K562 (cell line): Measurements from ENCODE around the gene IARS2. TPM values are rescaled to one million over a fixed set of nuclear protein-coding genes. Genes with fewer than 3 reads are reported as not detected.

Experiments used
- BDP1 ChIP-seq: IDR thresholded peaks from 3 replicates; pipeline ENCODE4 v1.6.1; 2011; ENCODE audit not compliant: insufficient read length, insufficient read depth
- DPF2 ChIP-seq: fragments of 450-650 bp; IDR thresholded peaks from 2 replicates; pipeline ENCODE4 v1.6.1; 2016
- E2F3 ChIP-seq: fragments of 250-450 bp; sonication (Bioruptor Pico); IDR thresholded peaks from 2 replicates; pipeline ENCODE4 v1.4.0; 2020; ENCODE audit warnings: mild to moderate bottlenecking
- FOXJ3 ChIP-seq: sonication (generic); formaldehyde crosslinking; IDR thresholded peaks from 2 replicates; pipeline ENCODE4 v1.4.0; 2020; ENCODE audit warnings: mild to moderate bottlenecking, missing genetic modification reagents
- HMGN3 ChIP-seq: IDR thresholded peaks from 2 replicates; pipeline ENCODE4 v1.6.1; 2011; ENCODE audit warnings: borderline replicate concordance, low read depth, mild to moderate bottlenecking, mixed read lengths, low read length; ENCODE audit not compliant: insufficient read length; ENCODE audit errors: extremely low read depth
- HNRNPL ChIP-seq: fragments of 200-400 bp; formaldehyde crosslinking; IDR thresholded peaks from 2 replicates; pipeline ENCODE4 v1.6.1; 2017; ENCODE audit warnings: low read depth, mild to moderate bottlenecking, low read length
- KLF1 ChIP-seq: fragments of 450-650 bp; IDR thresholded peaks from 2 replicates; pipeline ENCODE4 v1.6.1; 2016; ENCODE audit warnings: missing genetic modification characterization, missing compliant biosample characterization
- MBD2 ChIP-seq: sonication (generic); IDR thresholded peaks from 2 replicates; pipeline ENCODE4 v1.6.1; 2016; ENCODE audit warnings: low read depth, borderline replicate concordance
- MTA2 ChIP-seq: fragments of 450-650 bp; IDR thresholded peaks from 2 replicates; pipeline ENCODE4 v1.6.1; 2016; ENCODE audit warnings: low read depth
- NR4A1 ChIP-seq, 2 experiments: fragments of 250-450 bp in 1 of 2; fragments of 450-650 bp in 1 of 2; sonication (Bioruptor Pico) in 1 of 2; IDR thresholded peaks; 2 replicates each; pipeline versions ENCODE4 v1.4.0 to v1.6.1; 2016 to 2020; ENCODE audit warnings: mild to moderate bottlenecking in 2 of 2, missing compliant biosample characterization in 1 of 2, missing genetic modification characterization in 1 of 2, moderate library complexity in 1 of 2
- PHB2 ChIP-seq: fragments of 450-650 bp; IDR thresholded peaks from 2 replicates; pipeline ENCODE4 v1.6.1; 2017; ENCODE audit warnings: low read depth
- POLR2AphosphoS2 ChIP-seq: IDR thresholded peaks from 2 replicates; pipeline ENCODE4 v1.6.1; 2012; ENCODE audit warnings: low read length, improper control_type of control experiment
- POU5F1 ChIP-seq: fragments of 150-350 bp; IDR thresholded peaks from 2 replicates; pipeline ENCODE4 v1.6.1; 2014; ENCODE audit warnings: borderline replicate concordance, low read length, low read depth, mild to moderate bottlenecking; ENCODE audit not compliant: partially characterized antibody
- SIN3A ChIP-seq, 2 experiments: fragments of 150-350 bp in 1 of 2; IDR thresholded peaks; 2 replicates each; pipeline ENCODE4 v1.6.1; 2011 to 2016; ENCODE audit warnings: borderline replicate concordance in 2 of 2, low read depth in 2 of 2, low read length in 2 of 2, mild to moderate bottlenecking in 2 of 2, moderate library complexity in 2 of 2; ENCODE audit not compliant: control insufficient read depth in 1 of 2
- STAG1 ChIP-seq: sonication (generic); formaldehyde crosslinking; IDR thresholded peaks from 2 replicates; pipeline ENCODE4 v1.5.0; 2020; ENCODE audit warnings: missing genetic modification reagents, borderline replicate concordance
- TAF1 ChIP-seq: IDR thresholded peaks from 2 replicates; pipeline ENCODE4 v1.6.1; 2011; ENCODE audit warnings: mild to moderate bottlenecking, low read length, moderate library complexity; ENCODE audit not compliant: insufficient read depth, control insufficient read depth, severe bottlenecking; ENCODE audit errors: extremely low read depth
- TEAD1 ChIP-seq, 2 experiments: fragments of 450-650 bp in 1 of 2; sonication (generic) in 1 of 2; formaldehyde crosslinking; IDR thresholded peaks; 2 replicates each; pipeline versions ENCODE4 v1.4.0 to v1.8.0; 2020 to 2022; ENCODE audit warnings: mild to moderate bottlenecking in 2 of 2, missing genetic modification reagents in 1 of 2
- TEAD2 ChIP-seq: fragments of 450-650 bp; IDR thresholded peaks from 2 replicates; pipeline ENCODE4 v1.6.1; 2016; ENCODE audit warnings: missing genetic modification characterization, control low read depth, missing compliant biosample characterization
- ZC3H8 ChIP-seq: fragments of 450-650 bp; IDR thresholded peaks from 2 replicates; pipeline ENCODE4 v1.6.1; 2017
- ZFX ChIP-seq: sonication (generic); formaldehyde crosslinking; IDR thresholded peaks from 2 replicates; pipeline ENCODE4 v1.8.0; 2022; ENCODE audit warnings: mild to moderate bottlenecking, missing genetic modification reagents, moderate library complexity
- ZNF134 ChIP-seq: fragments of 250-450 bp; sonication (Bioruptor Pico); conservative IDR thresholded peaks from 2 replicates; pipeline ENCODE4 v1.4.0; 2020
- ZNF445 ChIP-seq: fragments of 250-450 bp; sonication (Bioruptor Pico); IDR thresholded peaks from 2 replicates; pipeline ENCODE4 v1.4.0; 2020; ENCODE audit warnings: low read depth, mild to moderate bottlenecking, moderate library complexity
- polyA plus RNA-seq, 8 experiments: library from polyadenylated mRNA; depleted of rRNA in 4 of 8; stranded (reverse) in 5 of 8; unstranded in 3 of 8; fragments of >200 nt; fragmentation: Nextera tagmentation in 2 of 8; fragmentation: Illumina TruSeq in 1 of 8; extraction: Ambion mirVana in 2 of 8; extraction: Trizol in 1 of 8; gene quantifications; 2 replicates each; pipeline versions ENCODE4 v1.2.1 to v1.2.3, GENCODE V29; 2011 to 2014; ENCODE audit warnings: inconsistent platforms in 1 of 8, missing spikeins in 1 of 8
- total RNA-seq, 7 experiments: library from RNA; depleted of rRNA in 6 of 7; stranded (reverse); fragments of >200 nt in 6 of 7; fragmentation: Illumina TruSeq in 2 of 7; extraction: Trizol in 2 of 7; gene quantifications; 2 replicates each; pipeline versions ENCODE4 v1.2.1 to v1.2.3, GENCODE V29; 2011 to 2021; ENCODE audit warnings: low replicate concordance in 1 of 7
- TF ChIP-seq, protein P1 (sequence below): fragments of 450-650 bp; IDR thresholded peaks from one replicate; pipeline ENCODE4 v1.6.1; 2018; ENCODE audit warnings: mild to moderate bottlenecking, moderate library complexity; ENCODE audit not compliant: partially characterized antibody
- TF ChIP-seq, protein P2 (sequence below): sonication (generic); formaldehyde crosslinking; IDR thresholded peaks from 2 replicates; pipeline ENCODE4 v1.8.0; 2023; ENCODE audit warnings: mild to moderate bottlenecking, missing genetic modification reagents
- TF ChIP-seq, protein P3 (sequence below): fragments of 450-650 bp; conservative IDR thresholded peaks from 2 replicates; pipeline ENCODE4 v1.6.1; 2016; ENCODE audit warnings: missing genetic modification characterization, low read depth, mild to moderate bottlenecking, missing compliant biosample characterization, moderate library complexity

The IARS2 gene
- total and polyA plus RNA-seq, 9 of the 15 experiments (the other 6 are each of a cell fraction or from before 2014, with no cell fraction given): 39.6 to 127 (median 93.8) TPM

DNA sequence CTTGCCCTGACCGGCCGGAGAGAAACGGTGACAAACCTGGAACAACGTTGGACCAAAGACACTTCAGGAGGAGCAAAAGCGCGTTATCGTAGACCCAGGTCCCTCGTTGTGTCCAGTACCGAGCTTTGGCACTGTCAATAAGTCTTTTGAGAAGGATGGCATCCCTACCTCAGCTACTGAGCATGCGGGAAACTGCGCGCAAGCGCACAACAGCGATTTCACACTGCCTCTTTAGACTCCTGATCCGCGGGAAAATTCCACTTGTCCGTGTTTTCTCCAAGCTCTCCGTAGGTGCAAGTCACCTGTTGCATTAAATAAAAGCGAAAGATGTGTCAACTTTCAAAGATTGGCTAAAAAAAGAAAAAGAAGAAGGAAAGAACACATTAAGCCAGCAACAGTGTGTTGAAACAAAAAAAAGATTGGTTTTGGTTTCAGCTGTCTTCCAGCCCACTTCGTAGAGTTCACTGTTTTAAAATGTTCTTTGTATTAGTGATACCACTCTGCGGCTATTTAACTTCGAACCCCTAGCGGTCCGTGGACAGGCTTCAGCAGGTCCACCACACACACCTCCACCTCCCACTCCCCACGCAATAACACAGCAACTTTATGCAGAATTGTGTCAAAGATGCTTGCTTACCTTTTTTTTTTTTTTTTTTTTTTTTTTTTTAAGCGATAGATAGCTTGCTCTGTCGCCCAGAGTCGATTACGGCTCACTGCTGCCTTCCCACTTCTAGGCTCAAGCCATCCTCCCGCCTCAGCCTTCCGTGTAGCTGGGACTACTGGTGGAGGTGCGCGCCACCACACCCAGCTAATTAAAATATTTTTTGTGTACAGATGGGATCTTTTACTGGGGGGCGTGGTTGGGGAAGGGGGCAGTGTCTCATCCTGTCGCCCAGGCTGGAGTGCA, 4.0 kb upstream of the IARS2 start, which contains the start of gene BPNT1 (continued):
- TF ChIP-seq KLF1 (no peak), ZNF445 (CRISPR knock-in tag) (no peak), HMGN3 (no peak), PHB2 (no peak), TAF1 (peak; percentile 71), HNRNPL (0 out of 2 replicates have a peak, but pooled peaks have one; percentile 54), FOXJ3 (CRISPR knock-in tag) (no peak), STAG1 (CRISPR knock-in tag) (no peak), BDP1 (no peak), DPF2 (peak; percentile 32; the same call in 1 of the 2 replicates), ZNF134 (CRISPR knock-in tag) (no peak), POLR2AphosphoS2 (no peak), NR4A1 (CRISPR knock-in tag; IDR thresholded peaks at IDR 0.05) (no peak), NR4A1 (tag; IDR thresholded peaks at IDR 0.05) (no peak), ZFX (0 out of 2 replicates have a peak, but pooled peaks have one; percentile 30), TEAD2 (no peak), TEAD1 (CRISPR knock-in tag; IDR thresholded peaks at IDR 0.05) (peak; percentile 50 to 58; a peak in 2 of 4 replicates), E2F3 (CRISPR knock-in tag) (no peak), SIN3A (IDR thresholded peaks at IDR 0.05; ENCODE audit: borderline replicate concordance in 2 of 2, control insufficient read depth in 1 of 2, low read depth in 2 of 2, low read length in 2 of 2) (peak; percentile 75 to 87; a peak in 2 of 4 replicates), MBD2 (no peak), POU5F1 (no peak), ZC3H8 (no peak), MTA2 (0 out of 2 replicates have a peak, but pooled peaks have one; percentile 7)
- TF ChIP-seq, protein P1, sequence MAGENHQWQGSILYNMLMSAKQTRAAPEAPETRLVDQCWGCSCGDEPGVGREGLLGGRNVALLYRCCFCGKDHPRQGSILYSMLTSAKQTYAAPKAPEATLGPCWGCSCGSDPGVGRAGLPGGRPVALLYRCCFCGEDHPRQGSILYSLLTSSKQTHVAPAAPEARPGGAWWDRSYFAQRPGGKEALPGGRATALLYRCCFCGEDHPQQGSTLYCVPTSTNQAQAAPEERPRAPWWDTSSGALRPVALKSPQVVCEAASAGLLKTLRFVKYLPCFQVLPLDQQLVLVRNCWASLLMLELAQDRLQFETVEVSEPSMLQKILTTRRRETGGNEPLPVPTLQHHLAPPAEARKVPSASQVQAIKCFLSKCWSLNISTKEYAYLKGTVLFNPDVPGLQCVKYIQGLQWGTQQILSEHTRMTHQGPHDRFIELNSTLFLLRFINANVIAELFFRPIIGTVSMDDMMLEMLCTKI: no peak
- TF ChIP-seq, protein P2, sequence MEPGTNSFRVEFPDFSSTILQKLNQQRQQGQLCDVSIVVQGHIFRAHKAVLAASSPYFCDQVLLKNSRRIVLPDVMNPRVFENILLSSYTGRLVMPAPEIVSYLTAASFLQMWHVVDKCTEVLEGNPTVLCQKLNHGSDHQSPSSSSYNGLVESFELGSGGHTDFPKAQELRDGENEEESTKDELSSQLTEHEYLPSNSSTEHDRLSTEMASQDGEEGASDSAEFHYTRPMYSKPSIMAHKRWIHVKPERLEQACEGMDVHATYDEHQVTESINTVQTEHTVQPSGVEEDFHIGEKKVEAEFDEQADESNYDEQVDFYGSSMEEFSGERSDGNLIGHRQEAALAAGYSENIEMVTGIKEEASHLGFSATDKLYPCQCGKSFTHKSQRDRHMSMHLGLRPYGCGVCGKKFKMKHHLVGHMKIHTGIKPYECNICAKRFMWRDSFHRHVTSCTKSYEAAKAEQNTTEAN: no peak
- TF ChIP-seq, protein P3, sequence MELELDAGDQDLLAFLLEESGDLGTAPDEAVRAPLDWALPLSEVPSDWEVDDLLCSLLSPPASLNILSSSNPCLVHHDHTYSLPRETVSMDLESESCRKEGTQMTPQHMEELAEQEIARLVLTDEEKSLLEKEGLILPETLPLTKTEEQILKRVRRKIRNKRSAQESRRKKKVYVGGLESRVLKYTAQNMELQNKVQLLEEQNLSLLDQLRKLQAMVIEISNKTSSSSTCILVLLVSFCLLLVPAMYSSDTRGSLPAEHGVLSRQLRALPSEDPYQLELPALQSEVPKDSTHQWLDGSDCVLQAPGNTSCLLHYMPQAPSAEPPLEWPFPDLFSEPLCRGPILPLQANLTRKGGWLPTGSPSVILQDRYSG (tag): no peak
